Measurements from ENCODE around the gene GRID2.
"Not testable (repeated sequence)": the region's sequence is repeated elsewhere in the genome, so short reads cannot be mapped to it uniquely, and the experiment has no call there.

Gene GRID2

DNA sequence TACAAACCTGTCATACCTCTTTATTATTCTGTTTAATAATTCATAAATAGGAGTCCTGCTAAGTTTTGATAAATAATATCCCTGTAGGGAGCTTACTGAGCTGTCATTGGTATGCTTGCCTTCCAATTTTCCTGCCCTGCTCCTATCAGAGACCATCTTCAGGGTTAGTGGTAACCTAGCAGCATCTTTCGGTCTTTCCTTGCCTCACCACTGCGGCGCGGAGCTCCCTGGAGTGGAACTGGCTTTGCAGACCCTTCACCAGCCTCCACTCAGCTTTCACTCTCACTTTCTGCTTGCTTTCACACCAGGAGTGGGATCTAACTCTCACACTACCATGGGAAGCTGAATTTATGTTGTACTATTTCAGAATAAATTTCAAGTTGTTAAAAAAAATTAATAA lies 1043.1 kb downstream of the GRID2 start:
- DNase-seq, result no peak

DNA sequence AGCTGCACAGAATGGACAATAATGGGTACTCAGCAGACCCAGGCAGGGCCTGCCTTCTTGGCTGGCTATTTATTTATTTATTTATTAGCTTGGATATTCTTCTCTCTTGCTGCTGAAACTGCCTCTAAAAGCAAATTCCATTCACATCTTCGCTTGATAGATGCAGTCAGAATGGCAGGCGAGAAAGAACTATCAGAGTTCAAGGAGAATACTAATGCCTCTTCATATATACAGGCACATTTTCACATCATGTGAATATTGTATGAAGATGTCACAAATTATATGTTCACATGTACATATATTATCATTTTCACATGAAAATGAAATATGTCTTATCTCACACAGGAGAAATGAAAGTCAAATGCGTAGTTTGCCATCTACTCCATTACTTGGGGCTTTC lies 1045.1 kb downstream of the GRID2 start:
- no peak for DNase-seq

- DNase-seq, result no peak
These were observed 1048.1 kb downstream of the GRID2 start for GRCh38 chr4:93351846-93352245.

DNA sequence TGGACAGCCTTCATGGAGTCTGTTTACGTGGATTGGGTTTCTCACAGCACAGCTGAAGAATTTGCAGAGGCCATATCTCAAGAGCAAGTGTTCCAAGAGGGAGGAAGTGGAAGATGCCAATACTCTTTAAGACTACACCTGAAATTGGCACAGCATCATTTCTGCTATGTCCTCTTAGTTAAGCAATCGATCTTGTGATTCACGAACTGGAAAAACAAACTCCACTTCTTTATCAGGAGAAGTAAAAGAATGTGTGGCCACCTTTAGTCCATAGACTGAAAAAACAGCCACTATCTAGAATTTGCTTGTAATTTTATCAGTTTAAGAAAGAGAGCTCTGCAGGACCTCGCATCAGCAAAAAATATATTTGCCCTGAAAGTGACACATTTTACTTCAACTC lies 1051.6 kb downstream of the GRID2 start:
- no peak for DNase-seq

GRCh38 chr4:93359586-93359985 lies 1055.8 kb downstream of the GRID2 start:
- no peak for DNase-seq

- not testable (repeated sequence) for DNase-seq
These were observed 1062.5 kb downstream of the GRID2 start for GRCh38 chr4:93366169-93366755.

DNA sequence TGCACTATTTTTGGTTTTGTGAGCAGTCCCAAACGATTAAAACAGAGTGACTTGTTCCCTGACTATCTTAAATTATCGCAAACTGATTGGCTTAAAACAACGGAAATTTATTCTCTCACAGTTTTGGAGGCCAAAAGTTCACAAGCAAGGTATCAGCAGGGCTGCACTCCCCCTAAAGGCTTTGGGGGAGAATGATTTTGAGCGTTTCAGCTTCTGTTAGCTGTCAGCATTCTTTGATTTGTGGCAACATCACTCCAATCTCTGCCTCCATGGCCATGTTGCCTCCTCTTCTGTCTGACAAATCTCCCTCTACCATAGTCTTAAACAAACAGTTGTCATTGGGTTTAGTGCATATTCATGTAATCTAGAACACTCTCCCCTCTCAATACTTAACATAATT lies 1065.2 kb downstream of the GRID2 start:
- no peak for DNase-seq

DNA sequence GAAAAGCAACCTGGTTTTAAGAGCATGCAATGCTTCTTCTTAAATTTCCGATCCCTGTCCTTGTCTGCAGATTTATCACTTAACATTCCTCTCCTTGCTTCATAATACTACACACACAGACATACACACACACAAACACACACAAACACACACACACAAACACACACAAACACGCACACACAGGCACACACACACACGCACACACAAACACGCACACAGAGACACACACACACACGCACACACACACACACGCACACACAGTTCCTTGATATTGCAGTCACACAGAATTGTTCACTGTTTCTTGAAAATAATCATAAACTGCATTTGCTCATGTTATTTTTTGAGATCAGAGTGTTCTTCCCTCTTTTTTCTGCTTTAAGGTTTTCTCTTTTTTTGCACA lies 1066.5 kb downstream of the GRID2 start:
- DNase-seq, result no peak

- DNase-seq, result no peak
These were observed 1070.4 kb downstream of the GRID2 start for GRCh38 chr4:93373893-93374860.

DNA sequence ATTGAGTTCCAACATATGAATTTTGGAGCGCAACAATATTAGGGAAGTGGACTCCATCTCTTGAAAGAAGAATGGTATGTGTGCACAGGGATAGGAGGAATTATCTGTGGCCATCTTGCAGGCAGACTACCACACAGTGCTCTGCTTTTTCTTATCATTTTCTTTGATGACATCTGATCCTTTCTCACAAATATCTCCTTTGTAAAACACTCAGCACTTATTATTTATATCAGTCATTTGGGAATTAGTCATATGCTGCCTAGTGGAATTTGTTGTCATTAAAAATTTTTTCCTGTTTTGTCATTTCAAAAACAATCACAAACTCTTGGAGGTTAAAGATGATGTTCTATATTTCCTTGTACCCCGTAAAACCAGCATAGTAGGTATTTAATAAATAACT lies 1080.5 kb downstream of the GRID2 start:
- DNase-seq, result no peak

DNA sequence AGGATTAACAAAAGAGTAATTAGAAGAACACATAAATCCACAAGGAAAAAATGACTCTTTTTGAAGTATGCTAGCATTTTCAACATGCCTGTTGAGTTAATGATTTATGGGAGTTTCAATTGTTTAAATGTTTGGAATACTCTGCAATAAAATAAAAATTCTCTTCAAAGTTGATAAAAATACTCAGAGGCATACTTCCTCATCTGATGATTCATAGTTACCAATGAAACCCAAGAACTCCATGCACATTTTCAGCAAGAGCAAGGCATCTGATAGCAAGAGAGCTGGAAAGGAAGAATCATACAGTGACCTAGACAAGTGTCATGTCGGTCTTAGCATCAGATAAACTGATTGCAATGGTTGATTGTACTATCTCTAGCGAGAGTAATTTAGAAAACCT lies 1081.1 kb downstream of the GRID2 start:
- peak; percentile 4 for DNase-seq

GRCh38 chr4:93394545-93395081 lies 1090.8 kb downstream of the GRID2 start:
- DNase-seq, result no peak

DNA sequence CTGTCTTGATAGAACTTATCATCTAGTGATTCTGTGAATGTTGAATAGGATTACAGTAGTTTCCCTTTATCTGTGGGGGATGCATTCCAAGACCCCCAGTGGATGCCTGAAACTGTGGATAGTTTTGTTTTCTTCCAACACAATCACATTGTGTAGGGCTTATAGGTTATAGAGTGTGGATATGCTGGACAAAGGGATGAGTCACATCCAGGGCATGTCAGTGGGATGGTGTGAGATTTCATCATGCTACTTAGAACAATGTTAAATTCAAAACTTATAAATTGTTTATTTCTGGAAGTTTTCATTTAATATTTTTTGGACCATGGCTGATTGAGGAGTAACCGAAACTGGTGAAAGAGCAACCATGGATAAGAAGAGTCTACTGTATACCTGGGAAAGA lies 1092.5 kb downstream of the GRID2 start:
- no peak for DNase-seq

- DNase-seq, result no peak
These were observed 1099.8 kb downstream of the GRID2 start for GRCh38 chr4:93403571-93403970.

DNA sequence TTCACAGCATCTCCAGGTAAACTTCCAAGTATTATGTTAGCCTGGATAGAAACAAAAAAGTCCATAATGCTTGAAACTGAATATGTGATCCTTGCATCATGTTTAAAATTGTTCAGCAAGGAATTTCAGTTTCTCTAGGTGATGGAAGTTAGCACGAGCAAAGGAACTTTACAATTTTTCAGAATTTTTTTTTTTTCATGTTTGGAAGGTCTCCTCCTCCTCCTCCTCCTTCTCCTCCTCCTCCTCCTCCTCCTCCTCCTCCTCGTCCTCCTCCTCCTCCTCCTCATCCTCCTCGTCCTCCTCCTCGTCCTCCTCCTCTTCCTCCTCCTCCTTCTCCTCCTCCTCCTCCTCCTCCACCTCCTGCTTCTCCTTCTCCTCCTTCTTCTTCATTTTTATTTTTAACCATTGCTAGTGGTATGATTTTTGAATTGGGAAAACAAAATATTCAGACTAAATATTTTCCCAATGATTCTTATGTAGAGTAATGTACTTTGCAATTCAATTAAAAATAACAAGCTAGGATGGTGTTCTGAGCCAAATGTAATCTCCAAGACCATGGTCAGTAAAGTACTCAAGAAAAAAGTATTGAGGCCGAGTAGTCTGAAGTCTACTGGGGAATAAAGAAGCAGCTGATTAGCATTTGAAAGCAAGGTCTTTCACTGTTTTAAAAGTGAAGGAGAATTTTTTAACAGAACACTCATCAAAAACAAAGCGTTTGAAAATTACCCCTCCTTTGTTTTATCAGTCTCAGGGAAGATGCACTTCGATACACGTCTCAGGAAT lies 1103.9 kb downstream of the GRID2 start:
- no peak for DNase-seq

DNA sequence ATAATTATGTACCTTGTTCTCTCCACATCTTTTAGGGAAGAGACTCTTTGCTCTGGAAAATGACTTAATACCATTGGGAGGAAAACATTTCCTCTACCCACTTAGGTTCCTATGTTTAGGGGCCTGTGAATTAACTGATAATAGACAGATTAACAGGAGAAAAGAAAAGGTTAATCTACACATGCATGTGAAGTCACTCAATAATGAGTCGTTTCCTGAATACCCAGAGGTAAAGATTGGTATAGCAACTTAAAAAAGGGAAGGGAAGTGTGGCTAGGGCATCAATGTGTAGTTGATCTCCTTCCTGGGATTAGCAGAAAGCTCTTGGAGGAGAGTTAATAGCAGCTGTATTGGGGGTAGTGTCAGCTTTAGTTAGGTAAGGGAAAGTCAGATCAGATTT lies 1105.3 kb downstream of the GRID2 start:
- peak; percentile 11 for DNase-seq

DNA sequence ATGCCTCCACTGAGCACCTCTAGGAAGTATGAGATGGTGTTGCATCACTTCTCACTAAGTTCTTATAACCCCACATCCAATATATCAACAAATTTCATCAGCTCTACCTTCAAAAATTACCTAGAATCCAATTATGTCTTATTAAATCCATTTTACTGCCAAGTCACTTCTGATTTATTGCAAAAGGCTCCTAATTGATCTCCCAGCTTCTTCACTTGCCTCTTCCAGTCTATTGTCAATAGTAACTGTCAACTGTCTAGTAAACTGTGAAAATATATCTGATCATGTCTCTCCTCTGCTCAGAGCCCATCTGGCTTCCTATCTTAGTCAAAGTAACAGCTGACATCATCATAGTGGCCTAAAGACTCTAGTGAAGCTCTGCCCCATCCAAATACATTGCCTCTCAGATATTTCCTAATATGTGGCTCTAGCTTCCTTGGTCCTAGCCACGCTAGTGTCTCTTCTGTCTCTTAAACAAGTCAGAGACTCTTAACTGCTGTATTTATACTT lies 1110.3 kb downstream of the GRID2 start:
- no peak for DNase-seq

DNA sequence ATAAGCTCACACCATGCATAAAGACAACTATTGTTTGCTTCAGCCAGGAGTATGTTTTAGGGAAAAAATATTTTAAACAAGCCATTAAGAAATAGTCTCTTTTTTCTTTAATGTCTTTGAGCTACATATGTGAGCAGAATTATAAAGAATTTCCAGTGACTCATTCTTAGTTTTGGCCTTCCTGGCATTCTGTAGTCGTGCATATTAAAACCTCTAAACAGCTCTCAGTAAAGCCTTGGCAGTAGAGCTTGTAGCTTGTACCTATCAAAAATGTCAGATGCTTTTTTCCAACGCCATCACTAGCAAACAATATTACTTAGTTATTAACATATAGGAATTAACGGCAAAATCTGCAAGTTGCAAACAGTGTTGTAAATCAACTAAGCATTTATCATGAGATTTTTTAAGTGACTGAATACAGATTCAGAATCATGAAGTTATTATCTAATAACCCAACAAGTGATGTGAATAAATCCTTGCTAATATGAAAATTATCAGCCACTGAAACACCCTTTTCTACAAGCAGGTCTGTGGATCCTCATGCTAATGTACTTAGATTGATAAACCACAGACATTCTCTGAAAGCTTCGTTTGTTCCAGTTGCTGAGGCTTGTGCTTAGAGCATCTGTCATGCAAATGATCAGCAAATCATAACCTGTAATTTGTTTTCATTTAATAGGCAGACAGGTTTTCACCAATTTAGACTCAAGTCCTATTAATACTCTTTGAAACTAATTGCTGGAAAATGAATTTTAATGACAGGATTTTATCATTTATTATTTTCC lies 1112.8 kb downstream of the GRID2 start:
- DNase-seq, result no peak

DNA sequence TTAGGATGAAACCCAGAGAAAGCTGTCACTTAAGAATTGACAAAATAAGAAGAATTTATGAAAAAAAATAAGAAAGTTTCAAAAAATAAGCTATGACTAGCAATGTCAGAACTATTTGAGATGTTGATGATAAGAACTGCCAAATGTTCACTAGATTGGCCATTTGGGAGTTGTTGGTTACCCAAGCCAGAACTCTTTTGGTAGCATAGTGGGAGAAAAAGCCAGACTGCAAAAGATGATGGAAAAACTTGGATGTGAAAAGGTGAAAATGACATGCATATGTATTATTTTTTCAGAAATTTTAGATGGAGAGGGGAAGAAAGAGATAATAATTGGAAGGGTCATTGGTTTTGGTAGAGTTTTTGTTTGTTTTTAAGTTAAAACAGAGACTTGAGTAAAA lies 1127.6 kb downstream of the GRID2 start:
- DNase-seq, result no peak

DNA sequence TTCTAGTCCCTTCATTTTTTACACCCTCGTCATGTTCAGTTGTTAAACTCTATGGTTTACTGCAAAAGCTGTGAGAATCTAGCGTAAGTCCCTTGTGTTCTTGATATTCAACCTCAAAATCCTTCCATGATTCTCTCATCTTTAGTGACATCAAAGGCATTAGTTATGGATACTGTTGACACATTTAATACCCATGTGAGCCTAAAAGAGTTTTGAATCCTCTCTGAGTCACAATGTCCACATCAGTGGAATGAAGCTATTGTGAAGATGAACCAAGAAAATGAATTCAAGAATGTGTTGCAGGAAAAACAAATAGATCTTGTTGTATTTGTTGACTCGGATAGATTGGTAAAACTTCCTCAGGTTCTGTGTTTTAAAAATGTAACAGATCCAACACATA lies 1130.1 kb downstream of the GRID2 start:
- DNase-seq, result no peak

- DNase-seq, result no peak
These were observed 1132.3 kb downstream of the GRID2 start for GRCh38 chr4:93436000-93436626.

GRCh38 chr4:93437991-93438390 lies 1134.2 kb downstream of the GRID2 start:
- no peak for DNase-seq
